ENCODE results near the gene CD36. TPM values are rescaled to one million over a fixed set of nuclear protein-coding genes. Genes with fewer than 3 reads are reported as not detected.

Gene CD36
- total RNA-seq, 1 experiment from 2014 or later, result 0.28 TPM

GRCh38 chr7:80703272-80703671 lies 64.8 kb downstream of the CD36 start:
- Histone ChIP-seq H2BK120ac (ENCODE audit: low read depth, low read length, poor library complexity, severe bottlenecking) (no peak overlapping the region), H3K27me3 (ENCODE audit: insufficient read depth, low read length) (no peaks in the 10 kb centered on the region), H2BK20ac (ENCODE audit: low read depth, low read length, poor library complexity, severe bottlenecking) (no peak overlapping the region), H3T11ph (ENCODE audit: low read length) (no peak overlapping the region), H3K9ac (ENCODE audit: extremely low read depth, insufficient read length, low read length) (no peak overlapping the region), H3K56ac (ENCODE audit: insufficient read length, low read depth, low read length) (no peak overlapping the region), H3K14ac (ENCODE audit: insufficient read depth, low read length) (no peak overlapping the region), H3K27ac (ENCODE audit: insufficient read length, low read depth, low read length) (no peak overlapping the region), H4K20me1 (ENCODE audit: control insufficient read depth, insufficient read depth, insufficient read length) (no peaks in the 10 kb centered on the region), H3K4me2 (ENCODE audit: insufficient read depth, insufficient read length, low read length) (no peak overlapping the region), H3K18ac (ENCODE audit: insufficient read length, low read depth, low read length) (no peak overlapping the region), H3K79me1 (ENCODE audit: insufficient read depth, low read depth, low read length, poor library complexity, severe bottlenecking) (no peaks in the 10 kb centered on the region), H4K8ac (replicated peaks; ENCODE audit: insufficient read length, low read depth, low read length) (no peak overlapping the region), H3K23ac (ENCODE audit: insufficient read length, low read depth, low read length) (no peak overlapping the region), H3K79me2 (ENCODE audit: insufficient read depth, low read length) (no peaks in the 10 kb centered on the region), H3K4me1 (ENCODE audit: insufficient read depth, low read length) (no peaks in the 10 kb centered on the region), H4K91ac (ENCODE audit: insufficient read length, low read depth, low read length) (no peak overlapping the region), H3K4ac (ENCODE audit: low read depth, low read length) (no peak overlapping the region), H2AK5ac (ENCODE audit: insufficient read length, low read length) (no peak overlapping the region), H3K9me3 (ENCODE audit: control insufficient read depth, low read depth, low read length) (no peaks in the 10 kb centered on the region), H2BK12ac (ENCODE audit: insufficient read length, low read depth, low read length) (no peak overlapping the region), H2BK5ac (ENCODE audit: insufficient read length, low read length) (no peak overlapping the region), H3K23me2 (ENCODE audit: insufficient read length, low read depth, low read length, poor library complexity, severe bottlenecking) (no peaks in the 10 kb centered on the region), H2AFZ (ENCODE audit: low read length) (no peak overlapping the region), H2BK15ac (ENCODE audit: low read depth, low read length) (no peak overlapping the region), H4K5ac (ENCODE audit: insufficient read length, low read depth, low read length) (no peak overlapping the region)
- no peak for DNase-seq
- H3K9me3 Mint-ChIP-seq, result no peaks in the 10 kb centered on the region
- no peak for TF ChIP-seq CTCF (conservative IDR thresholded peaks at IDR 0.05)
- no peak overlapping the region for H3K4me3 Mint-ChIP-seq
- peaks cover 3 to 5% of the 10 kb centered on the region in 2 experiments; a peak in 2 of 4 replicates for H3K4me1 Mint-ChIP-seq
- WGBS (ENCODE audit: extremely low coverage, insufficient read length, low lambda C conversion rate), result no CpG with 5 or more reads among the region's 1 CpG
- no peaks in the 10 kb centered on the region for H3K36me3 Mint-ChIP-seq (ENCODE audit: insufficient read depth in 1 of 3, low read depth in 3 of 3)
- H3K27me3 Mint-ChIP-seq (ENCODE audit: low read depth), result no peaks in the 10 kb centered on the region
- no peak overlapping the region for H3K27ac Mint-ChIP-seq

Measured in H9 (cell line).